Lung (tissue), 12 donors: Measurements from ENCODE around the gene HYCC1. TPM values are rescaled to one million over a fixed set of nuclear protein-coding genes. Genes with fewer than 3 reads are reported as not detected.

Experiments used
- ATAC-seq: fragments of 200-7000 bp; cut with Tn5 transposase; one replicate; pipeline ENCODE4 v1.9.1; 2020; ENCODE audit warnings: moderate number of reproducible peaks; ENCODE audit not compliant: insufficient read depth, low FRiP score
- DNase-seq, 3 donors: peaks; one replicate each; pipeline ENCODE4 v3.0.0-alpha.2; 2013 to 2017
- H3K27ac ChIP-seq, 2 donors: one replicate each; pipeline ENCODE4 v1.5.1; 2013; ENCODE audit warnings: mild to moderate bottlenecking in 2 of 2, moderate library complexity in 2 of 2, control low read depth in 1 of 2, inconsistent platforms in 1 of 2, low read depth in 1 of 2, low read length in 1 of 2
- H3K27me3 ChIP-seq, 3 donors: one replicate each; pipeline ENCODE4 v1.5.1; 2013; ENCODE audit warnings: low read length in 2 of 3; ENCODE audit not compliant: control insufficient read depth in 3 of 3, insufficient read depth in 3 of 3
- H3K36me3 ChIP-seq, 4 donors: one replicate each; pipeline ENCODE4 v1.5.1; 2013; ENCODE audit warnings: low read length in 4 of 4, mild to moderate bottlenecking in 1 of 4, moderate library complexity in 1 of 4; ENCODE audit not compliant: control insufficient read depth in 4 of 4, insufficient read depth in 4 of 4
- H3K4me1 ChIP-seq, 5 donors: one replicate each; pipeline ENCODE4 v1.5.1; 2013; ENCODE audit warnings: low read length in 5 of 5, mild to moderate bottlenecking in 2 of 5, moderate library complexity in 1 of 5; ENCODE audit not compliant: control insufficient read depth in 5 of 5, insufficient read depth in 5 of 5
- H3K4me3 ChIP-seq: one replicate; pipeline ENCODE4 v1.5.1; 2013; ENCODE audit warnings: mild to moderate bottlenecking, control low read depth, moderate library complexity
- H3K9ac ChIP-seq, 2 donors: one replicate each; pipeline ENCODE4 v1.5.1; 2013; ENCODE audit warnings: low read length in 2 of 2, control low read depth in 1 of 2; ENCODE audit not compliant: insufficient read depth in 1 of 2
- H3K9me3 ChIP-seq, 4 donors: one replicate each; pipeline ENCODE4 v1.5.1; 2013; ENCODE audit warnings: low read length in 3 of 4, mild to moderate bottlenecking in 1 of 4, moderate library complexity in 1 of 4; ENCODE audit not compliant: control insufficient read depth in 4 of 4, insufficient read depth in 3 of 4
- CTCF ChIP-seq: IDR thresholded peaks from 2 replicates; pipeline ENCODE4 v1.5.1; 2012; ENCODE audit warnings: mild to moderate bottlenecking; ENCODE audit errors: control extremely low read depth, extremely low read depth
- WGBS, 2 donors: extraction: QIAGEN DNeasy Blood & Tissue Kit; methylation state at CpG; one replicate each; pipeline ENCODE4 v1.1.7; 2013; 5-methylcytosine and 5-hydroxymethylcytosine counted together
- polyA plus RNA-seq, 2 donors: library from polyadenylated mRNA; stranded (reverse); fragments of 200-250 nt; gene quantifications; one replicate each; pipeline ENCODE4 v1.2.1, GENCODE V29; 2013
- total RNA-seq, 2 donors: library from RNA; depleted of rRNA in 1 of 2; stranded (reverse); fragments of >200 nt in 1 of 2; gene quantifications; one replicate each; pipeline ENCODE4 v1.2.1, GENCODE V29; 2014 to 2021
- donor health status: control.
- donor health status: control.
- donor health status: Bipolar disorder and iron deficiency.
- donor health status: healthy.
- donor health status: DM: yes; HTN: yes; CAD: no.

HYCC1 gene
- total and polyA plus RNA-seq, 4 donors, result 7.3 to 62.5 (median 35.2) TPM

- Histone ChIP-seq H3K9ac (no peak overlapping the region), H3K27me3 (no peaks in the 10 kb centered on the region), H3K4me1 (peaks cover 0 to 32% (median 10%) of the 10 kb centered on the region in 5 donors), H3K27ac (no peak overlapping the region), H3K9me3 (peaks cover 0 to 3% (median 0%) of the 10 kb centered on the region in 4 donors), H3K36me3 (no peaks in the 10 kb centered on the region), H3K4me3 (no peak overlapping the region)
- WGBS, 2 donors, result 65 to 85% methylated on average over 6 of the region's 6 CpGs
- no peak for ATAC-seq
- TF ChIP-seq CTCF, result no peak
- peak in 2 of 3 donors; percentile 38 to 47 for DNase-seq
Measured at GRCh38 chr7:23018750-23019149, 4.8 kb upstream of the HYCC1 start.

GRCh38 chr7:23017309-23017708, 3.4 kb upstream of the HYCC1 start:
- Histone ChIP-seq H3K27me3 (no peaks in the 10 kb centered on the region), H3K9ac (no peak overlapping the region), H3K4me3 (no peak overlapping the region), H3K4me1 (peaks cover 0 to 27% (median 11%) of the 10 kb centered on the region in 5 donors), H3K36me3 (no peaks in the 10 kb centered on the region), H3K27ac (no peak overlapping the region), H3K9me3 (peaks cover 0 to 3% (median 0%) of the 10 kb centered on the region in 4 donors)
- ATAC-seq (no peak), DNase-seq (no peak)
- WGBS, 2 donors, result 26 to 36% methylated on average over 3 of the region's 3 CpGs
- no peak for TF ChIP-seq CTCF

- Histone ChIP-seq H3K27ac (no peak overlapping the region), H3K4me3 (no peak overlapping the region), H3K9me3 (peaks cover 0 to under 1% (median 0%) of the 10 kb centered on the region in 4 donors), H3K27me3 (no peaks in the 10 kb centered on the region), H3K9ac (no peak overlapping the region), H3K36me3 (no peaks in the 10 kb centered on the region), H3K4me1 (peaks cover 0 to 28% (median 11%) of the 10 kb centered on the region in 5 donors)
- WGBS, 2 donors, result 75 to 86% methylated on average over 9 of the region's 9 CpGs
- DNase-seq (no peak), ATAC-seq (no peak)
- no peak for TF ChIP-seq CTCF
Measured at GRCh38 chr7:23016345-23017253, 2.7 kb upstream of the HYCC1 start.
